ENCODE results near the gene MAX.
"Not testable (repeated sequence)": the region's sequence is repeated elsewhere in the genome, so short reads cannot be mapped to it uniquely, and the experiment has no call there.

GRCh38 chr14:65087835-65088234 is 14.5 kb downstream of the MAX start:
- not testable (repeated sequence) for TF ChIP-seq CTCF, POLR2A (IDR thresholded peaks at IDR 0.05)

Measured in right lobe of liver (tissue), 4 donors.